ENCODE results near the gene TAF4. TPM values are rescaled to one million over a fixed set of nuclear protein-coding genes. Genes with fewer than 3 reads are reported as not detected.
A peak's percentile ranks its signal among the peaks of the same experiment; 100 is the strongest.

The TAF4 gene
- total and polyA plus RNA-seq, 2 of the 13 experiments (the other 11 are each of a cell fraction or from before 2014, with no cell fraction given): 5.9 to 12.0 TPM

DNA sequence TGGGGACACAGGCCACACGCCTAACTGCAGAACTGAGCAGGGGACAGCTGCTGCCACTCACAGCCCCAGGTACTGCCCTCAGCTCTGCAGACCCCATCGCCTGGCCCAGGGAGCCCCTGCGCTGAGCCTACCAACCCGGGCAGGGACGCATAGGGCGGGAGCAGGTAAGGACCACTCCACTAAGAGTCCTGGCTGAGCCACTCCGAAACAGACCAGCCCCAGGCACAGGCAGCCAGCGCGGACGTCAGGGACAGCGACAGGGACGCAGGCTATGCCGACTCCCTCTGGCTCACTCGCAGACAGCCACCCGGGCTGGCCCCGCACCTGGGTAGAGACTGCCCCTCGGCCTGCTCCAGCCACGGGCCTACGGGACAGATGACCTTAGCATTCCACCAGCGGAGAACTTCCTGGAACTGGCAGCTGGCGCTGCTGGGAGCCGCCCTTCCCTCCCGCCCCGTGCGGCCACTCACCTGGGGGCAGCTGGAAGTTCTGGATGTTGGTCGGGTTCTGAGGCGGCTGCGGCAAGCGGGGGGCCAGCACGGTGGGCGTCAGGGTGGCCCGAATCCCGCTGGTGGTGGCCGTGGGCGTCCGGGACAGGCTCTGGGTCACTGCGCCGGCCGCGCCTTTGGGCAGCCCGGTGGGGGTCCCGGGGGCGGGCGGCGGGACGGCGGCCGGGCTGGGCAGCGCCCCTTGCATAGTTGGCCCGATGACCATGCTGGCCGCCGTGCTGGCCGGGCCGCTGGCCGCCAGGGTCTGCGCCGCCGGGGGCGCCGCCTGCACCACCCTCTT is 1.5 kb downstream of the TAF4 start (continued):
- TF ChIP-seq, protein P1, sequence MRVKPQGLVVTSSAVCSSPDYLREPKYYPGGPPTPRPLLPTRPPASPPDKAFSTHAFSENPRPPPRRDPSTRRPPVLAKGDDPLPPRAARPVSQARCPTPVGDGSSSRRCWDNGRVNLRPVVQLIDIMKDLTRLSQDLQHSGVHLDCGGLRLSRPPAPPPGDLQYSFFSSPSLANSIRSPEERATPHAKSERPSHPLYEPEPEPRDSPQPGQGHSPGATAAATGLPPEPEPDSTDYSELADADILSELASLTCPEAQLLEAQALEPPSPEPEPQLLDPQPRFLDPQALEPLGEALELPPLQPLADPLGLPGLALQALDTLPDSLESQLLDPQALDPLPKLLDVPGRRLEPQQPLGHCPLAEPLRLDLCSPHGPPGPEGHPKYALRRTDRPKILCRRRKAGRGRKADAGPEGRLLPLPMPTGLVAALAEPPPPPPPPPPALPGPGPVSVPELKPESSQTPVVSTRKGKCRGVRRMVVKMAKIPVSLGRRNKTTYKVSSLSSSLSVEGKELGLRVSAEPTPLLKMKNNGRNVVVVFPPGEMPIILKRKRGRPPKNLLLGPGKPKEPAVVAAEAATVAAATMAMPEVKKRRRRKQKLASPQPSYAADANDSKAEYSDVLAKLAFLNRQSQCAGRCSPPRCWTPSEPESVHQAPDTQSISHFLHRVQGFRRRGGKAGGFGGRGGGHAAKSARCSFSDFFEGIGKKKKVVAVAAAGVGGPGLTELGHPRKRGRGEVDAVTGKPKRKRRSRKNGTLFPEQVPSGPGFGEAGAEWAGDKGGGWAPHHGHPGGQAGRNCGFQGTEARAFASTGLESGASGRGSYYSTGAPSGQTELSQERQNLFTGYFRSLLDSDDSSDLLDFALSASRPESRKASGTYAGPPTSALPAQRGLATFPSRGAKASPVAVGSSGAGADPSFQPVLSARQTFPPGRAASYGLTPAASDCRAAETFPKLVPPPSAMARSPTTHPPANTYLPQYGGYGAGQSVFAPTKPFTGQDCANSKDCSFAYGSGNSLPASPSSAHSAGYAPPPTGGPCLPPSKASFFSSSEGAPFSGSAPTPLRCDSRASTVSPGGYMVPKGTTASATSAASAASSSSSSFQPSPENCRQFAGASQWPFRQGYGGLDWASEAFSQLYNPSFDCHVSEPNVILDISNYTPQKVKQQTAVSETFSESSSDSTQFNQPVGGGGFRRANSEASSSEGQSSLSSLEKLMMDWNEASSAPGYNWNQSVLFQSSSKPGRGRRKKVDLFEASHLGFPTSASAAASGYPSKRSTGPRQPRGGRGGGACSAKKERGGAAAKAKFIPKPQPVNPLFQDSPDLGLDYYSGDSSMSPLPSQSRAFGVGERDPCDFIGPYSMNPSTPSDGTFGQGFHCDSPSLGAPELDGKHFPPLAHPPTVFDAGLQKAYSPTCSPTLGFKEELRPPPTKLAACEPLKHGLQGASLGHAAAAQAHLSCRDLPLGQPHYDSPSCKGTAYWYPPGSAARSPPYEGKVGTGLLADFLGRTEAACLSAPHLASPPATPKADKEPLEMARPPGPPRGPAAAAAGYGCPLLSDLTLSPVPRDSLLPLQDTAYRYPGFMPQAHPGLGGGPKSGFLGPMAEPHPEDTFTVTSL (CRISPR knock-in tag; IDR thresholded peaks at IDR 0.05; ENCODE audit: borderline replicate concordance): no peak
- no peak for TF ChIP-seq HOXA9 (CRISPR knock-in tag; IDR thresholded peaks at IDR 0.05; ENCODE audit: borderline replicate concordance)
- TF ChIP-seq, protein P2, sequence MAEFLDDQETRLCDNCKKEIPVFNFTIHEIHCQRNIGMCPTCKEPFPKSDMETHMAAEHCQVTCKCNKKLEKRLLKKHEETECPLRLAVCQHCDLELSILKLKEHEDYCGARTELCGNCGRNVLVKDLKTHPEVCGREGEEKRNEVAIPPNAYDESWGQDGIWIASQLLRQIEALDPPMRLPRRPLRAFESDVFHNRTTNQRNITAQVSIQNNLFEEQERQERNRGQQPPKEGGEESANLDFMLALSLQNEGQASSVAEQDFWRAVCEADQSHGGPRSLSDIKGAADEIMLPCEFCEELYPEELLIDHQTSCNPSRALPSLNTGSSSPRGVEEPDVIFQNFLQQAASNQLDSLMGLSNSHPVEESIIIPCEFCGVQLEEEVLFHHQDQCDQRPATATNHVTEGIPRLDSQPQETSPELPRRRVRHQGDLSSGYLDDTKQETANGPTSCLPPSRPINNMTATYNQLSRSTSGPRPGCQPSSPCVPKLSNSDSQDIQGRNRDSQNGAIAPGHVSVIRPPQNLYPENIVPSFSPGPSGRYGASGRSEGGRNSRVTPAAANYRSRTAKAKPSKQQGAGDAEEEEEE (CRISPR knock-in tag; IDR thresholded peaks at IDR 0.05; ENCODE audit: borderline replicate concordance): no peak
- TF ChIP-seq RXRA (CRISPR knock-in tag; IDR thresholded peaks at IDR 0.05): peak; percentile 73
- TF ChIP-seq ZSCAN29 (CRISPR knock-in tag; conservative IDR thresholded peaks at IDR 0.05): 0 out of 2 replicates have a peak, but pooled peaks have one; percentile 29
- peak; percentile 71 for TF ChIP-seq HNRNPLL (IDR thresholded peaks at IDR 0.05; ENCODE audit: low read depth, low read length, poor library complexity, severe bottlenecking)
- TF ChIP-seq RNF2 (conservative IDR thresholded peaks at IDR 0.05; ENCODE audit: low read depth): no peak
- TF ChIP-seq KDM1A (CRISPR knock-in tag; IDR thresholded peaks at IDR 0.05): no peak
- TF ChIP-seq, protein P3, sequence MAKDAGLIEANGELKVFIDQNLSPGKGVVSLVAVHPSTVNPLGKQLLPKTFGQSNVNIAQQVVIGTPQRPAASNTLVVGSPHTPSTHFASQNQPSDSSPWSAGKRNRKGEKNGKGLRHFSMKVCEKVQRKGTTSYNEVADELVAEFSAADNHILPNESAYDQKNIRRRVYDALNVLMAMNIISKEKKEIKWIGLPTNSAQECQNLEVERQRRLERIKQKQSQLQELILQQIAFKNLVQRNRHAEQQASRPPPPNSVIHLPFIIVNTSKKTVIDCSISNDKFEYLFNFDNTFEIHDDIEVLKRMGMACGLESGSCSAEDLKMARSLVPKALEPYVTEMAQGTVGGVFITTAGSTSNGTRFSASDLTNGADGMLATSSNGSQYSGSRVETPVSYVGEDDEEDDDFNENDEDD (CRISPR knock-in tag; IDR thresholded peaks at IDR 0.05; ENCODE audit: borderline replicate concordance): peak; percentile 71; the same call in 1 of the 2 replicates
- TF ChIP-seq, protein P4, sequence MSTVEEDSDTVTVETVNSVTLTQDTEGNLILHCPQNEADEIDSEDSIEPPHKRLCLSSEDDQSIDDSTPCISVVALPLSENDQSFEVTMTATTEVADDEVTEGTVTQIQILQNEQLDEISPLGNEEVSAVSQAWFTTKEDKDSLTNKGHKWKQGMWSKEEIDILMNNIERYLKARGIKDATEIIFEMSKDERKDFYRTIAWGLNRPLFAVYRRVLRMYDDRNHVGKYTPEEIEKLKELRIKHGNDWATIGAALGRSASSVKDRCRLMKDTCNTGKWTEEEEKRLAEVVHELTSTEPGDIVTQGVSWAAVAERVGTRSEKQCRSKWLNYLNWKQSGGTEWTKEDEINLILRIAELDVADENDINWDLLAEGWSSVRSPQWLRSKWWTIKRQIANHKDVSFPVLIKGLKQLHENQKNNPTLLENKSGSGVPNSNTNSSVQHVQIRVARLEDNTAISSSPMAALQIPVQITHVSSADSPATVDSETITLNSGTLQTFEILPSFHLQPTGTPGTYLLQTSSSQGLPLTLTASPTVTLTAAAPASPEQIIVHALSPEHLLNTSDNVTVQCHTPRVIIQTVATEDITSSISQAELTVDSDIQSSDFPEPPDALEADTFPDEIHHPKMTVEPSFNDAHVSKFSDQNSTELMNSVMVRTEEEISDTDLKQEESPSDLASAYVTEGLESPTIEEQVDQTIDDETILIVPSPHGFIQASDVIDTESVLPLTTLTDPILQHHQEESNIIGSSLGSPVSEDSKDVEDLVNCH (CRISPR knock-in tag; IDR thresholded peaks at IDR 0.05): no peak
- no peak for TF ChIP-seq JUNB (CRISPR knock-in tag; IDR thresholded peaks at IDR 0.05; ENCODE audit: borderline replicate concordance)
- no peak; the same call in 1 of the 2 replicates for TF ChIP-seq SMC3 (IDR thresholded peaks at IDR 0.05; ENCODE audit: low read length)
- TF ChIP-seq, protein P5, sequence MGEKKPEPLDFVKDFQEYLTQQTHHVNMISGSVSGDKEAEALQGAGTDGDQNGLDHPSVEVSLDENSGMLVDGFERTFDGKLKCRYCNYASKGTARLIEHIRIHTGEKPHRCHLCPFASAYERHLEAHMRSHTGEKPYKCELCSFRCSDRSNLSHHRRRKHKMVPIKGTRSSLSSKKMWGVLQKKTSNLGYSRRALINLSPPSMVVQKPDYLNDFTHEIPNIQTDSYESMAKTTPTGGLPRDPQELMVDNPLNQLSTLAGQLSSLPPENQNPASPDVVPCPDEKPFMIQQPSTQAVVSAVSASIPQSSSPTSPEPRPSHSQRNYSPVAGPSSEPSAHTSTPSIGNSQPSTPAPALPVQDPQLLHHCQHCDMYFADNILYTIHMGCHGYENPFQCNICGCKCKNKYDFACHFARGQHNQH (CRISPR knock-in tag; IDR thresholded peaks at IDR 0.05): peak; percentile 68; the same call in 1 of the 2 replicates
- TF ChIP-seq FOXP1 (IDR thresholded peaks at IDR 0.05): no peak
- TF ChIP-seq FOXP1 (CRISPR knock-in tag; IDR thresholded peaks at IDR 0.05): no peak

Data from HepG2 (cell line).